ENCODE measurements around the gene TNRC18.
"Not testable (repeated sequence)": the region's sequence is repeated elsewhere in the genome, so short reads cannot be mapped to it uniquely, and the experiment has no call there.

GRCh38 chr7:5269992-5270657 is 153.5 kb downstream of the TNRC18 start:
- not testable (repeated sequence) for TF ChIP-seq MAX (IDR thresholded peaks at IDR 0.05; ENCODE audit: insufficient read depth, insufficient read length); POLR2AphosphoS5 (IDR thresholded peaks at IDR 0.05; ENCODE audit: insufficient read depth, low read depth, low read length); CTCF (IDR thresholded peaks at IDR 0.05; ENCODE audit: extremely low read depth in 1 of 2, insufficient read depth in 1 of 2, low read depth in 1 of 2, low read length in 2 of 2); POLR2A (IDR thresholded peaks at IDR 0.05; ENCODE audit: low read depth, low read length); EZH2 (IDR thresholded peaks at IDR 0.05; ENCODE audit: borderline replicate concordance, low read depth, low read length, severe bottlenecking); GATA2 (IDR thresholded peaks at IDR 0.05; ENCODE audit: insufficient read depth, insufficient read length, low read depth, low read length); JUN (IDR thresholded peaks at IDR 0.05; ENCODE audit: borderline replicate concordance, insufficient read depth, insufficient read length, low read depth)
